Inflammatory macrophage treated with lipopolysaccharide for 4 hours (primary cell): ENCODE measurements around the gene TCP11L1.
"Not testable (repeated sequence)": the region's sequence is repeated elsewhere in the genome, so short reads cannot be mapped to it uniquely, and the experiment has no call there.

Source experiments
- DNase-seq: peaks from one replicate; pipeline ENCODE4 v3.0.0-alpha.2; 2020

Gene TCP11L1

DNA sequence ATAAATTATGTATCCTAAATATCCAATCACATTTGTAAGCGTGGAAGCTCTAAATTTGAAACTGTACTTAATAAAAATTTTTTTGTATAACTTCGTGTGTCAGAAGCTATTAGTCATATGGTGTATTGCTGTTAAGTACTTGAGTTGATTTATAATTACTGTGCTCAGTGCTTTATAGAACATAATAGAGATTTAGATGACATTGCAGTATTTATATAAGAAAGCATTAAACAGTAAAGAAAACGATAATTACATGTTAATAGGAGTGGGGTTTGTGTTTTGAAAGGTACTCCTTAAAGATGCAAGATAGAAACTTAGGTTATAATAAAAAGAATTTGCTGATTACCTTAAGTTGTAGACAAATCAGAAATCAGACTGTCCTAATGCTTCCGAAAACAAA is 5.9 kb upstream of the TCP11L1 start:
- DNase-seq = no peak

DNA sequence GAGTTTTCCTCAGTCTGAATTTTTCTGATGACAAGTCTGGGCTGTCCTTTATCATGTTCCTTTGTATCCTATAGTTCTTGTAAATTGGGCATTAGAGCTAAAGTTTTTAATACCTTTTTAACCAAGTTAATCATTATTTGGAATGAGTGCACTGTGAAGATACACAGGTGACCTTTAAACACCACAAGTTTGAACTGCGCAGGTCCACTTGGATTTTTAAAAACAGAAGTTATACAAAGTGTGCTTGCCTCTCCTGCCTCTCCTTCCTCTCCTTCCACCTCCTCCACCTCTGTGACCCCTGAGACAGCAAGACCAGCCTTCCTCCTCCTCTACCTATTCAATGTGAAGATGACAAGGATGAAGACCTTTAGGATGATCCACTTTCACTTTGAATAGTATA is 4.4 kb upstream of the TCP11L1 start:
- DNase-seq = no peak

DNA sequence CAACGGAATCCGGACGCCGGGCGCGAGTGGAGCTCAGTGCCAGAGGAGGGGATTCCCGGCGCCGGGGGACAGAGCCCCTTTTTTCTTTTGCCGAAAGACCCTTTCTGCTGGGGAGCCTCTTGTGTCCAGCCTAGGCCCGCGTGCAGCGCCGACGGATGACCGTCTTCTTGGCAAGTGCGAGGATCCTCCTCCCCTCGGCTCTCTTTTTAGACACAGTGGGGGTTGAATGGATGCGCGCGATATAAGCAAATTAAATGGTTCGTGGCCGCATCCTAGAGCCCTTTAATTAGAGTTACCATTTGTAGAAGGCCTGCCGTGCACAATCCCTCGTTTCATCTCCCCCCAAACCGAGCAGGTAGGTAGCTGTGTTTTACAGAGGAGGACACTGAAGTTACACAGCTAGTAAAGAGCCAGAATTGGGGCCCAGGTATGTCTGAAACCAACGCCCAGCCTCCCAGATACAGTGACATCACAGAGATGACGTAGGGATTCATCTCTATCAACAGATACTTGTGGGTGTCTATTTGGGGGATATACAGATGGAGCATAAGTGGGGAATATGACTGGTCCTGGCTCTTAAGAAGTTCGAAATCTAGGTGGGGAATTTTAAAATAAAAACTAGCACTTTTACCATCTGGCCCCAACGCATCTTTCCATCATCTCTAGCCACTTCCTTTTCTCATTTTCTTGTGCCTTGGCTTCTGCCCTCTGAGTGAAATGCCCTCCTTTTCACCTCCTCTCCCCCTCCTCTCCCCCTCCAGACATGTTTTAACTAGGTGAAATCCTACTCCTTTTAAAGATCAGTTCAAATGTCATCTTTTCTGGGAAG is 875 bp downstream of the TCP11L1 start:
- DNase-seq = peak; percentile 7

DNA sequence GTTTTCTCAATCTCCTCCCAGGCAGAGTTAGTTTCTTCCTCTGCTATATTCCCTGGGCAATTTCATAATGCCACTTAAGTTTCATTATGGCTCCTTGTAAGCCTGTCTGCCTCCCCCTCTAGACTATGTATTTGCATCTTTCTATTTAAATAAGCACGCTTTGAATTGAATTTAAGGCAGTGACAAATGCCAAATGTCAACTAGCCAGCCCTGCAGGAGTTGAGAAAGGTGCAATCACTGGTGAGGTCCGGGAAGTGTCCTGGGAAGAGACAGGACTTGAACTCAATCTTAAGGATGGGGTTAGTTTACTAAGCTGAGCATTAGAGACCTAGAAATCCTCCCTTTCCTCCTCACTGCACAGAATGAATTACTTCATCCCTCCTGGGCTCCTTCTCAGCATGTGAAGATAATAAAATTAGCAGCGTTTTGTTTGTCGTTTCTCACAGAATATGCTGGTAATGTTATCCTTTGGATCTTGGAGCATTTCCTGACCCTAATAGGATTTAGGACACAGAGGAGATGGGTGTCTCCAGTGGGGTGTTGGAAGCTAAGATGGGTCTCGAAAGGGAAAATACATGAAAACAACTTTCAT is 1.6 kb downstream of the TCP11L1 start:
- peak; percentile 25 for DNase-seq

DNA sequence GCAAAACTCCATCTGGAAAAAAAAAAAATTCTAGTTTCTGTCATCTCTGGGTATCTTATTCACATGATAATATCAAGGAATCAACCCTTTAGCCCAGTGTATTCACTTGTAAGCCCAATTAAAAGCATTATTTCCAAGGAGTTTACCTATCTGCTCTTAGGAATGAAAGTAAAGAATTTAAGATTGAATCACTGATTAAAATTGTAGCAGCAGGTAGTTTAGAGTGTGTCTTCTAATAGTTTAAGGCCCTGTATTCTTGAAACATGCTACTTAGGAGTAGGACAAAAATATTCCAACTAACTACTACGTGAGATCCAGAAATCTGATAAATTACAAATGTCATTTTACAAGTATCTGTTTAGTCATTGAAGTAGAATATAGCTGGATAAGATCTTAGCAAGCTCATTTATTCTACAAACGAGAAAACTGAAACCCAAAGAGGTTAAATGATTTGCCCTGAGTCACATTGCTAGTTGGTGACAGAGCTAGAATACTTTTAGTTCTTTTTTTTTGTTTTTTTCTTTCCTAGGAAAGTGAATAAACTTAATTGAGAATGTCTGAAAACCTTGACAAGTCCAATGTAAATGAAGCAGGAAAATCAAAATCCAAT is 4.0 kb downstream of the TCP11L1 start:
- DNase-seq = no peak

DNA sequence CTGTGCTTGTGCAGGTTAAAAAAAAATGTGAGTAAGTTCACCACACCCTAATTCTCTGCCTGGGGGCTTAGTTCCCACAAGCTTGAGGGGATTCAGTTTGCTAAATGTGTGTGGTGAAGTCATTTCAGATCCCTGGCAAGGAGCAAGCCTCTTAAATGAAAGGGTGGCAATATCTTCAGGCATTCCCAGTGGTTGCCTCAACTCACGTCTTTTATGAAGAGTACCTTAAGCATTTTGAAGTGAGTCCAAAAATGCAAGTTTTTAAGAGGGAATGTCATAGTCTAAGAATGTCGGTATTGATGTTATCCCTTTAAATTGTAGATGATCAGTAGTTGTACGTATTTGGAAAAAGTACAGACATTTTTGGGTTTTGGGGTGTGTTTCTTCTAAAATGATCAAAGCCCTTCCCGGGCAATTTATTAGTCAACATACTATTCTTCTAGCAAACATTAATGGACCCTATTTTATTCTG is 4.9 kb downstream of the TCP11L1 start:
- DNase-seq = no peak

DNA sequence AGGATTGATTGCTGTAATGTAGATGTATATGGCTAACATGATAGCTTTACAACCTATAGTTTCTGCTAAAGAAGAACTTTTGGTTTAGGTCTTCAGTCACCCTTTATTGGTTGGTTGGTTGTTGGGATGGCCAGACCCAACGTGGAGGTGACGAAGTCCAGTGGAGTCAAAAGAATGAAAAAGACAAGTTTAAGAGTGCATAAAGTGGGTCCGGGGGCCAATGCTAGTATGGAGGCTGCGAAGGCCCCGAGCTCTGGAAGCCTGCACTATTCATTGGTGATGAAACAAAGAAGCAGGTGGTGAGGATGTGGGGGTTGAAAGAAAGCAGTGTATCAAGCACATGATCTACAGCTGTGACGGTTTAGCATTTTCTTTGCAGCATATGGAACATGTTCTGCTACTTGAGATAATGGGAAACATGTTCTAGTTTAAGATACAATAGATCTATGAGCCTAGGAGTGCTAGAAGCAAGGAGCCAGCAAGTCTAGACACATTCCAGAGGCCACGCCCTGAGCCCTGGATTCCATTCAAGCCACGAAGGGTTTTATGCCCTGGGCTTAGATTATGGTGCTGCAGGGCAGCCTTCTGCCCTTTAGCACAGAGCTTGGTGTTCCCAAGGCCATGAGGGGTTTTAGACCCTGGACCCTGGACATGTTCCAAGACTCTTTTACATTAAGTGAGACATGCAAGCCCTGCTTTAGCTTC is 6.3 kb downstream of the TCP11L1 start:
- DNase-seq = no peak

DNA sequence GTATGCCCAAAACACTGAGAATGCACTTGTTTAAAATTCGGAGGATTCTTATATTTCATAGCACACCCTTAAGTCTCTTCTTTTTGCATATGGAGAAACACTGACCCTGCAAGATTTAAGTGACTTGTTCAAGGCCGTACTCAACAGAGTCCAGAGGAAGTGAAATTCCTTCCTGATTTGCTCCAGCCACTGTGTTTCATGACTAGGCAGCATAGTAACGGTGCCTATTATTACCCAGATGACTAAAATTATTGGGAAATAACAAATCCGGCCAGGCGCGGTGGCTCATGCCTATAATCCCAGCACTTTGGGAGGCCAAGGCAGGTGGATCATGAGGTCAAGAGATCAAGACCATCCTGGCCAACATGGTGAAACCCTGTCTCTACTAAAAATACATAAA is 9.3 kb downstream of the TCP11L1 start:
- DNase-seq = peak; percentile 93

DNA sequence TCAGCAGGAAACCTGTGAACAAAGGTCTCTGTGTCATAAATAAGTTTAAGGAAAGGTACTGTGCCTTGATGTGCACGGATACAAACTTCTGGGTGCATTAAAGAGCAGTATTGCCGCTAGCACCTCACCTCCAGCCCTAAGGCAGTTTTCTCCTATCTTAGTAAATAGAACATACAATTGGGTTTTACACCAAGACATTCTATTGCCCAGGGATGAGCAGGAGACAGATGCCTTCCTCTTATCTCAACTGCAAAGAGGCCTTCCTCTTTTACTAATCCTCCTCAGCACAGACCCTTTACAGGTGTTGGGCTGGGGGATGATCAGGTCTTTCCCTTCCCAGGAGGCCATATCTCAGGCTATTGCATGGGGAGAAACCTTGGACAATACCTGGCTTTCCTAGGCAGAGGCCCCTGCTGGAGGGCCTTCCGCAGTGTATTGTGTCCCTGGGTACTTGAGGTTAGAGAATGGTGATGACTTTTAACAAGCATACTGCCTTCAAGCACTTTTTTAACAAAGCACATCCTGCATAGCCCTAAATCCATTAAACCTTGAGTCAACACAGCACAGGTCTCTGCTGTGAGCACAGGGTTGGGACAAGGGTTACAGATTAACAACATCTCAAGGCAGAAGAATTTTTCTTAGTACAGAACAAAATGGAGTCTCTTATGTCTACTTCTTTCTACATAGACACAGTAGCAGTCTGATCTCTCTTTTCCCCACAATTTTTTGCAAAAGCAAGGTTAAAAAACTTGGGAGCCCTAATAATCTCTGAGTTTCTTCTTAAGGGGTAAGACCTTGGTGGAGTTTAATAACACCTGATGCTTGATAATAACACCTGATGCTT is 10.4 kb downstream of the TCP11L1 start:
- not testable (repeated sequence) for DNase-seq

DNA sequence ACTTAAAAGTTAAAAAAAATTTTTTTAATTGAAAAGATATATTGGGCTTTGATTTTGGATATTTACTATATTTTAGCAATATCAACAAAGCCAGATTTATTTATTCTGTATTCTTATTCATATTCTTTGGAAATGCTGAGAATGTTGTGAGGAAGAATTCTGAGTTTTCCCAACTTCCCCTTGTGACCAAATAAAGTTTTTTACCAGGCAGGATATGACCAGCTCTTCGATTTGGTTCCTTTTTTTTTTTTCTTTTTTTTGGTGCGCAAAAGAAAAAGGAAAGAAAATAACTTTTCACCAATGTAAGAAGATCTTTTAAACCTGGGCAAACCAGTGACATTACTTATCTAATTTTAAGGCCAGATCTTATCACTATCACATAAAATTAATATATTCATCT is 12.9 kb downstream of the TCP11L1 start:
- peak; percentile 71 for DNase-seq

DNA sequence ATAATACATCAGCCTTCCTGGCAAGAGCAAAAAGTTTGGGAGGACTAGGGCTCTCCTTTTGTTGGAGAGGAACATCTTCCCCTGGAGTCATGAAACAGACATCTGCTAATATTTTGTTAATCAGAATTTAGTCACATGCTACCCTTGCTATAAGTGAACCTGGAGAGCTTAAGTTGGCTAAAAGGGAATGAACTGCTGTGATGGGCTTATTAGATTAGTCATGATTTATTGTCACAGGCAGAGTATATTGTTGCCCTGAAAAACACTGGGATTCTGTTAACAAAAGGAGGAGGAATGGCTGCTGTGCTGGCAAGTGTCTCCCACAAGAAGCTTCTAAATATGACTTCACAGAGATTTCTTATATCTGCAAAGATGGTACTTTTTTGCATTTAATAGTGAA is 16.0 kb downstream of the TCP11L1 start:
- DNase-seq = no peak

DNA sequence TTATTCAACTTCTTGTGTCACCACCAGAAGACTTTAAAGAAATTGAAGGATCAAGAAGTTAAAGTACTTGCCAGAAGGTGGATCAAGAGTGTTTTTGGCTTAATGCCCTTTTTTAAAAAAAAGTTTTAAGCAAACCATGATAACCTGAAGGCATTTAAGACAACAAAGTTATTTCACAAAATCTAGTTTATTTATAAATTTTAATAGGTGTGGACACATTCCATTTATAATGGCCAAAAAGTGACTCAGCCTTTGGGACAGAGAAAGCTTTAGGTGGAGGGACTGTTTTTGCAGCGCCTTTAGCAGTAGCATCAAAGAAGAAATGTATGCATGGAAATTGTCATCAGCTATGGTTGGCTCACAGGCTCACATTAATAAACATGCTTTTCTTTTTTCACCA is 17.9 kb downstream of the TCP11L1 start:
- DNase-seq = no peak

DNA sequence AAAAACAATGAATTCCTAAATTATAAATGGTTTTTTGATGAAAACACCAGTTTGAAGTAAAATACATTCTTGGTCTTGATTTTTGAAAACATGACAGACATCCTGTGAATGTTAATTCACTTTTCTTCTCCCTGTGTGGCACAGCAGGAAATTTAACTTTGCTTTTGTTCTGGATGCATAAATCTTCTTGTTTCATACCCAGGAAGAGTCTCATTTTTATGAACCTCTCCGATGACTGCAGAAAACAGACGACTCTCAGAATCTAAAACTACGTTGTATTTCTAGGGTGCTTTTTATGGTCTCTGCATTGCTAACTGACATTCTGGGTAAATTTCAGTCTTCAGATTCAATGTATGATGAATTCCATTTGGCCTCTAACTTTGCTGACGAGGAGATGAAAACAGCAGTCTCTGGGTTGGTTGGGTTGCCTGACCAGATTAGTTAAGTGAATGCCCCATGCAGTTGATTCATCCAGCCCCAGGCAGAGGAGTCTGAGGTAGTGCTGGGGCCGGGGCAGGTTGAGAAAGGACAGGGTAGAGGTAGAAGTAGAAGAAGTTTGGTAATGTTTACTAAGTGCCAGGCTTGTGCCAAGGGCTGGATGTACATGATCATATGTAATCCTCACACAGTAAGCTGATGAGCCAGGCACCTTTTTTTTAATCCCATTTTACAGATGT is 20.1 kb downstream of the TCP11L1 start:
- no peak for DNase-seq

DNA sequence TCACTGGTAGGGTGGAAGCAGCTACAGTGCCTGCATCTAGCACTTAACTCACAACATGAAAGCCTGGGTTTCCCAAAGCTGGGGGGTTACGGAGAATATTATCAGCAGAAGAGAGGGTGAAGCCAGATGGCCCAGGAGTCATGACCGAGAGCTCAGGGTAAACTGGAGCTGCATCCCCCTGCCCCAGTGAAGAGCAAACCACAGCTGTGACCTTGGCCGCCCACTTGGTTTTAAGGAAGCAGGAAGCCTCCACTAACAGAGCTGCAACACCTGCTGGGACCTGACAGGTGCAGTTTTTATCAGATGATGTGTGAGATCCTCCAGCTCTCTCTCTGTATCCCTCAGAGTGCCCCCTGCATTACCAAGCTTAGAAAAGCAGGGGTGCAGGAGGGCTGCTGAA is 20.9 kb downstream of the TCP11L1 start:
- no peak for DNase-seq

DNA sequence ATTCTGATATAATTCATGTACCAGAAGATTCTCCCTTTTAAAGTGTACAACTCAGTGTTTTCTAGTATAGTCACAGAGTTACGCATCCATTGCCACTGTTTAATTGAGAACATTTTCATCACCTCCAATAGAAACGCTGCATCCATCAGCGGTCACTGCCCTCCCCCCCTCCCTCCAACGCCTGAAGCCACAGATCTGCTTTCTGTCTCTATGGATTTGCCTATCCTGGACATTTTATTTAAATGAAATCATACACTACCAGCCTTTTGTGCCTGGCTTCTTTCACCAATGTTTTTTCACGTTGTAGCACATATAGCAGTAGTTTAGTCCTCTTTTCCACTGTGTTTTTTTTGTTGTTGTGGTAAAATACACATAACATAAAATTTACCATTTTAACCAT is 22.8 kb downstream of the TCP11L1 start:
- DNase-seq = no peak

DNA sequence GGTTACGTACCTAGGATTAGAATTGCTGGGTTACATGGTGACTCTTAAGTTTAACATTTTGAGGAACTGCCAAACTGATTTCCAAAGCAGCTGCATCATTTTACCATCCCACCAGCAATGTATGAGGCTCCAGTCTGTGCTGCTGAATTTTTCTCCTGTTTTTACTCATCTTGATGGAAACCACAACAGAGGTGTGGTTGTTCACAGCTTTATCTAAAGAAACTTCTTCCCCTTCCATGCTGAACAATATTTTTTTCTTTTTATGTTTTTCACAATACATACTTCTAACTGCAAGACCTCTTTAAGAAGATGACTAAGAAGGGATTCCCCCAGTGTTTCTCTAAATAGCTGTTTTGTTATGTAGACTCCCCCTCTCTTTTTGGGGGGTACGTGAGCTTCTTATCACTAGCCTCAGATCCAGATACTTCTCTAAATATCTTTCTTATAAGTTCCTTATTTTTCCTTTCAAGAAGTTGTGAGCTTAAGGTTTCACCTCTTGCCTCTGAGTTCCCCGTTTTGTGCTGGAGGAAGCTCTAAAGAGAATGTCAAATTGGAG is 24.0 kb downstream of the TCP11L1 start:
- peak; percentile 69 for DNase-seq

DNA sequence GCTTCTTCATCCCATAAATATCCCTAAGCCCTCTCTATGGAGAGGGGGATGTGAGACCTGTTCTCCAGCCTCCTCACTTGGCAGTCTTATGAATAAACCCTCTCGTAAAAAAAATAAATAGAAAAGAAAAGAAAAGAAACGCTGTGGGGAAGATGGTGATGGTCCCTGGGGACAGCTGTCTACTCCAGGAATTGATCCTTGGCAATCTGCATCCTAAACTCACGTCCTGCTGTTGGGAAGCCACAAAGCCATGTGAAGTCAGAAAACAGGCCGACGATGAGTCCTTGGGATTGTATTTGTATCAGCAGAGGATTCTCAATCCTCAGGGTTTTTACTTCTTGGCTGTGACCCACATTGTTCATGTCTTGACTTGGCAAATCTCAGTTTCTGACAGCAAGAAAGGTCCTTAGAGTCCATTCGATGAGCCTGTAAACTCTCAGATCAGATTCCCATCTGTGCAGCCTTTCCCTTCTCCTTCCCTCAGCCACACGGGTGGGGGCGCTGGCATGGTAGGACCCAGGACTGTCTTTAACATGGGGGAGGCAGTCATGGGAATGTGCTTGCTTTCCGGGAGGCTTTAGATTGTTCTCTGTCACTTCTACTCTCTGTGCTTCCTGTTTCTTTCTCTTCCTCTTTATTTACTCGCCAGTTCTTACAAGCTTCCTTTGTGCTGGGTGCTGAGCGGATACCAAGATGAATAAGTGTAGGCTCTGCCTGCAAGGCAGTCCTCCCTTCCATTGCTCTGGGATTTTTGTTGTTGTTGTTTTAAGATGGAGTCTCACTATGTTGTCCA is 24.9 kb downstream of the TCP11L1 start:
- peak; percentile 67 for DNase-seq

DNA sequence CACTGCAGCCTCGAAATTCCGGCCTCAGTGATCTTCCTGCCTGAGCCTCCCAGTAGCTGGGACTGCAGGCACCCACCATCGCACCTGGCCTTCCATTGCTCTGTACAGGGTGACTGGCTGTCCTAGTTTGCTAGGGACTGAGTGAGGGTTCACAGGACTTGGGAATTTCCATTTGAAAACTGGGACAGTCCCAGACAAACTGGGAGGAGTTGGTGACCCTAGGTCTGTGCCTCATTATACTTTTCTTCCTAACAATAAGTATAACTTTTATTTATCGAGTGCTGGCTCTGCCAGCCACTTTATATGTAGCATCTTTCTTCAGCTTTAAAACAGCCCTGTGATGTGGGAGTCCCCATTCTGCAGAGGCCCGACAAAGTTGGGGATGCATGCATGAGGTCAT is 25.5 kb downstream of the TCP11L1 start:
- peak; percentile 1 for DNase-seq

DNA sequence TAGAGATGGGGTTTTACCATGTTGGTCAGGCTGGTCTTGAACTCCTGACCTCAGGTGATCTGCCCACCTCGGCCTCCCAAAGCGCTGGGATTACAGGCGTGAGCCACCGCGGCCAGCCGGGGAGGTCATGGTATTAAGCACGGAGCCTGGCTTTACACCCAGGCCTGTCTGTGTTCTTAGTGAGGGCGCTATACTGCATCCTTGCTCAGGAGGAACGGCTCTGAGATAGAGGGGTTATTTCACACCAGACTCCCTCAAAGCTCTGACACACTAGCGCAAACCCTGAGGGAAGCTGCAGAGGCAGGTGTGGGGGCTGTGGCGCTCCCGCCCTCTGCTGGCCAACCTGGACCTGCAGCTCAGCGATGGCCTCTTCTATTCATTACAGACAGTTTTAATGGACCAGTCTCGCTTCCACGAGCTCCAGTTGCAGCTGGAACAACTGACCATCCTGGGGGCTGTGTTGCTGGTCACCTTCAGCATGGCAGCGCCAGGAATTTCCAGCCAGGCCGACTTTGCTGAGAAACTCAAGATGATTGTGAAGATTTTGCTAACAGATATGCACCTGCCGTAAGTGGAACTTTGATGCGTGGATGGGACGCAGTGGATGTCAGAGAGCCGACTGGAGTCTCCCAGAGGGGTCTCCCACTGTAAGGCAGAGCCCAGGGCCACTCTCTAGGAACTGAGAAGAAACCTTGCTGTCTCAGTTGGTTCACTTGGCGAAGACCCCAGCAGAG is 26.2 kb downstream of the TCP11L1 start:
- peak; percentile 48 for DNase-seq

DNA sequence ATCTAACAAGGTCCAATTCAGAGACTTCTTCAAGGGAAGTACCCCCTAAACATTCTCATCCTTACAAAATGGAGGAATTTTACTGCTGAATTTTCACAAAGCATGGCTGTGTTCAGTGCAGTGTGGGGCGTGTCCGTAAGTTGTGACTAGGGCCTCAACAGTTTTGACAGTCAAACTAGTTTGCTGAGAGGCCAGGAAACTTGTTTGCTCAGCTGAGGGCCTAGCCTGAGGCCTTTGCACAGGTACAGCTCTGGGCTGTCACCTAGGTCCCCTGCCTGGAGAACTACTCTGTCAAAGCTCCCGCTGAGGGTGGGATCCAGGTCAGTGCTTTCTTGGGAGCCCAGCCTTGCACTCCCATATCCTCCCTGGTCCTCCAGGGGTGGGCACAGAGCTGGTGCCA is 27.9 kb downstream of the TCP11L1 start:
- no peak for DNase-seq
